Subcutaneous adipose tissue (tissue), 4 donors: ENCODE data around the gene TM4SF4. TPM values are rescaled to one million over a fixed set of nuclear protein-coding genes. Genes with fewer than 3 reads are reported as not detected.

Source experiments
- total RNA-seq, 4 donors: library from RNA; depleted of rRNA; stranded (reverse); fragments of >200 nt; gene quantifications; one replicate each; pipeline ENCODE4 v1.1.0, GENCODE V29; 2016
- TF ChIP-seq, protein P1 (sequence below): fragments of 450-650 bp; IDR thresholded peaks from one replicate; pipeline ENCODE4 v1.5.1; 2016; ENCODE audit warnings: low read depth, mild to moderate bottlenecking, control low read depth, antibody characterized with exemption, moderate library complexity

TM4SF4 gene
- total RNA-seq, 4 donors from 2014 or later, result not detected

DNA sequence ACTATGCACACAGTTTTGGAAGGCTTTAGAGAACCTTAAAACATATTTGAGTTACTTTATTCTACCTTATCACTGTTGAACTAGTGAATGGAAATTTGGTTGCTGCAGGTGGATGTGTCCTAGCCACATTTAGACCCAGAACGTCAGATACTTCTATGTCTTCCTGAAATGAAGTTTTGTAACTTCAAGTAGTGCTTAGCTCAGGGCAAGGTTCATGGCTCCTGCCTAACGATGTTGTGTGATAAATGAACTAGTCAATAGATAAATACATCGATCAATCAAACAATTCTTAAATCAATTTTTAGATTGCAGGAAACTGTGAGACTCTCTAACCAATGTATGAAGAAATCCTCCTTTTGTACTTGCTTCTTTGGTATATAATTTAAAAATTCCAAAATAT lies 37.2 kb upstream of the TM4SF4 start:
- TF ChIP-seq, protein P1, sequence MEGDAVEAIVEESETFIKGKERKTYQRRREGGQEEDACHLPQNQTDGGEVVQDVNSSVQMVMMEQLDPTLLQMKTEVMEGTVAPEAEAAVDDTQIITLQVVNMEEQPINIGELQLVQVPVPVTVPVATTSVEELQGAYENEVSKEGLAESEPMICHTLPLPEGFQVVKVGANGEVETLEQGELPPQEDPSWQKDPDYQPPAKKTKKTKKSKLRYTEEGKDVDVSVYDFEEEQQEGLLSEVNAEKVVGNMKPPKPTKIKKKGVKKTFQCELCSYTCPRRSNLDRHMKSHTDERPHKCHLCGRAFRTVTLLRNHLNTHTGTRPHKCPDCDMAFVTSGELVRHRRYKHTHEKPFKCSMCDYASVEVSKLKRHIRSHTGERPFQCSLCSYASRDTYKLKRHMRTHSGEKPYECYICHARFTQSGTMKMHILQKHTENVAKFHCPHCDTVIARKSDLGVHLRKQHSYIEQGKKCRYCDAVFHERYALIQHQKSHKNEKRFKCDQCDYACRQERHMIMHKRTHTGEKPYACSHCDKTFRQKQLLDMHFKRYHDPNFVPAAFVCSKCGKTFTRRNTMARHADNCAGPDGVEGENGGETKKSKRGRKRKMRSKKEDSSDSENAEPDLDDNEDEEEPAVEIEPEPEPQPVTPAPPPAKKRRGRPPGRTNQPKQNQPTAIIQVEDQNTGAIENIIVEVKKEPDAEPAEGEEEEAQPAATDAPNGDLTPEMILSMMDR, result no peak

- TF ChIP-seq, protein P1, result no peak
These were observed 36.8 kb upstream of the TM4SF4 start for GRCh38 chr3:149437710-149438109.

DNA sequence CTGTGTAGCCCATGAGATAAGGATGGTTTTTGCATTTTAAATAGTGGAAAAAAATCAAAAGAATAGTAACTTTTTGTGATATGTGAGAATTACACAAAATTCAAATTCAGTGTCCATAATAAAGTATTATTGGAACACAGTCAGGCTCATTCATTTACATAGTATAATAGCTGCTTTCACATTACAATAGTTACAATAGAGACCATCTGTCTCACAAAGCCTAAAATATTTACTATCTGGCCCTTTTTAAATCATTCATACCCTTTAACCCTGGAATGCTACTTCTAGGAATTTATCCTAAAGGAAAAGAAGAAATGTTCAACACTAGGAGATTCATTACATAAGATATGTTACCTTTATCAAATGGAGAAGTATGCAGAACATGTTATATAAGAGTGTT lies 35.5 kb upstream of the TM4SF4 start:
- TF ChIP-seq, protein P1, result no peak

DNA sequence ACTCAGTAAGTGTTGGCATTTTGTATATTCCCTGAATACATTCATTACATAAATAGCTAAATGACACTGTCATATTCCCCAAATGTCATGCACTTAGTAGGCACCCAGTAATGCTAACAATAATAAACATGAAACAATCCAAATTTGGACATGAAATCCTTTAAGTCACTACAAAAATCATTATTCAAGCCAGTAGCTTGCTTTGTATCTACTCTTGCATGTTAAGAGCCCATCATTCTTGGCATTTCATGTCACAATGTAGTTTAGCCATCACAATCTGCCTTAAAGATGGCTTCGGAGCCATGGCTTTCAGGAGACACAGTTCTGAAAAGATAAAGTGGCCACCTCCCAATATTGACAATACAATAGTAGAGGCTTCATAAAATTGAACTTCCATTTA lies 32.9 kb upstream of the TM4SF4 start:
- TF ChIP-seq, protein P1, result no peak

DNA sequence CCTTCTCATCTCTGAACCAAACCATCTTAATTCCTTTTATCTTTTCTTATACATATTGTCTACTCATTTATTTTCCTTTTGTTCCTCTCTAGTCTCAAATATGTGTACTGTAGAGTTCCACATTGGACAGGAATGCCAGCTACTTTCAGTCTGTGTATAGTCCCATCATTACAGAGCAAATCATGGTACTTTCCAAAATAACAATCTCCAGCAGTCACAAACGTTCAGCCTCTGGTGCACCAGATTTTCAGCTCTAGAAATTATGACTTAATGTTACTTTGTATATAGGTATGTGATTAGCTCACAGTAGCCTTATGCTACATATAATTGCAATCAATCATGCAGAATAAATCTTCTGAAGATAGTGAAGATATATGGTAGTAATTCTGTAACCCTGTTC lies 32.5 kb upstream of the TM4SF4 start:
- TF ChIP-seq, protein P1, result no peak

DNA sequence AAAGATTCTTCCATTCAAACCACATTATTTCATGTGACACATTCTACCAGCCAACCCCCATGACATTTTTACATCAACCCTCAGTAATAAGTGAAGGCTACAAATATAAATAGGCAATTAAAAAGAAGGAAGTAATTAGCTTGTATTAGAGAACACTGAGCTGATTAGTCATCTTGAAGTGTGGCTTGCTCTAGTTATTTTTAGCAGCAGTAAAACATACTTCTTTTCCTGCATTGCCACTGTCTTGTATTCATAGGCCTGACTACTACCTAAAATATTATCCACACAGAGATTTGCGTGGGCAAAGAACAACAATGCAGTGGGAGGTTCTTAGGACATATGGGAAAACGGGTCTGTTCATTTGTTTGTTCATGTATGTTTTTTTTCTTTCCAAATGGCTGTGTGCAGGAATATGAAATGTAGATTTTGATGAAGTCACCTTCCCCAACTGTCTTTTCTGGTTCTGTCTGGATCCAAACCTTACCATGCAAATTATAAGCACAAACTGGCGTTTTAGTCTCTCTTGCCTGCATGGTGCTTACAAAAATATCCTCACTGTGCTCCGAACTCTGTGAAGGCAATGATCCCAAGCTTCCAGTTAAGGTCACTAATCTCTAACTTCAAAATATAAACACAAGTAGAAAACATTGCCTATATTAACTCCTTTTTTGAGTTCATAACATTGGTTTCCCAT lies 31.5 kb upstream of the TM4SF4 start:
- TF ChIP-seq, protein P1, result no peak

DNA sequence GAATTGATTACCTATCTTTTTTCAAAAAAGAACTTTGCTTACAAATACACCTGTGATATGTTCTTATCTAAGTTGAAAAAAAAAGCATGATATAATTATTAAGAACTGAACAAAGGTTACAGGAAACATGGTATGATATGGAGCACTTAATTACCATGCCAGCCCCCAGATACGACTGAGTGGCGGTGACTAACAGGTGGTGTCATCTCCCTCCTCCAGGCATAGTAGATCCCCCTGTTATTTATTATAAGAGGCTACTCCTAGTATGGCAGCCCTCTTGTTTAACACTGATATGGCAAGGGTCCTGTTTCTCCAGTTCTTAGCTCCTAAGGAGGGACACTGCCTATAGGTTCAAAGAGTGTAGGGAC lies 31.0 kb upstream of the TM4SF4 start:
- TF ChIP-seq, protein P1, result no peak
